ENCODE data around the gene PRICKLE4.
"Not testable (repeated sequence)": the region's sequence is repeated elsewhere in the genome, so short reads cannot be mapped to it uniquely, and the experiment has no call there.

Gene PRICKLE4

GRCh38 chr6:41744236-41744787, 36.3 kb upstream of the PRICKLE4 start:
- no peak for DNase-seq (ENCODE audit: low read depth in 1 of 2, low spot score in 1 of 2)

GRCh38 chr6:41746107-41746506, 34.5 kb upstream of the PRICKLE4 start:
- DNase-seq (ENCODE audit: low read depth in 1 of 2, low spot score in 1 of 2): no peak

- DNase-seq (ENCODE audit: low read depth in 1 of 2, low spot score in 1 of 2): no peak
Observed at GRCh38 chr6:41747256-41748101, 33.1 kb upstream of the PRICKLE4 start, which contains the start of gene PGC. PGC (minus strand) TSS chr6:41747397; CDS start chr6:41747334, 63 bp downstream.

GRCh38 chr6:41748102-41748477, 32.5 kb upstream of the PRICKLE4 start:
- no peak for DNase-seq (ENCODE audit: low read depth in 1 of 2, low spot score in 1 of 2)

- DNase-seq (ENCODE audit: low read depth in 1 of 2, low spot score in 1 of 2): no peak
Observed at GRCh38 chr6:41748542-41748941, 32.0 kb upstream of the PRICKLE4 start.

- no peak for DNase-seq (ENCODE audit: low read depth in 1 of 2, low spot score in 1 of 2)
Observed at GRCh38 chr6:41750374-41750773, 30.2 kb upstream of the PRICKLE4 start.

GRCh38 chr6:41755895-41756294, 24.7 kb upstream of the PRICKLE4 start:
- DNase-seq (ENCODE audit: low read depth in 1 of 2, low spot score in 1 of 2): no peak

GRCh38 chr6:41756354-41756753, 24.2 kb upstream of the PRICKLE4 start:
- DNase-seq (ENCODE audit: low read depth in 1 of 2, low spot score in 1 of 2): no peak

- DNase-seq (ENCODE audit: low read depth in 1 of 2, low spot score in 1 of 2): no peak
Observed at GRCh38 chr6:41757271-41757670, 23.3 kb upstream of the PRICKLE4 start.

GRCh38 chr6:41757931-41758640, 22.5 kb upstream of the PRICKLE4 start:
- no peak for DNase-seq (ENCODE audit: low read depth in 1 of 2, low spot score in 1 of 2)

- DNase-seq (ENCODE audit: low read depth in 1 of 2, low spot score in 1 of 2): no peak
Observed at GRCh38 chr6:41758641-41759035, 21.9 kb upstream of the PRICKLE4 start.

GRCh38 chr6:41759106-41759904, 21.3 kb upstream of the PRICKLE4 start:
- no peak for DNase-seq (ENCODE audit: low read depth in 1 of 2, low spot score in 1 of 2)

- DNase-seq (ENCODE audit: low read depth in 1 of 2, low spot score in 1 of 2): no peak
Observed at GRCh38 chr6:41759905-41760579, 20.5 kb upstream of the PRICKLE4 start.

- no peak for DNase-seq (ENCODE audit: low read depth in 1 of 2, low spot score in 1 of 2)
Observed at GRCh38 chr6:41763470-41763869, 17.1 kb upstream of the PRICKLE4 start.

- not testable (repeated sequence) for DNase-seq (ENCODE audit: low read depth in 1 of 2, low spot score in 1 of 2)
Observed at GRCh38 chr6:41766043-41766664, 14.4 kb upstream of the PRICKLE4 start.

GRCh38 chr6:41767112-41767833, 13.3 kb upstream of the PRICKLE4 start:
- no peak for DNase-seq (ENCODE audit: low read depth in 1 of 2, low spot score in 1 of 2)

- DNase-seq (ENCODE audit: low read depth in 1 of 2, low spot score in 1 of 2): no peak
Observed at GRCh38 chr6:41768545-41769308, 11.9 kb upstream of the PRICKLE4 start.

GRCh38 chr6:41769376-41769775, 11.2 kb upstream of the PRICKLE4 start:
- DNase-seq (ENCODE audit: low read depth in 1 of 2, low spot score in 1 of 2): no peak
